ENCODE results near the gene STMN1. TPM values are rescaled to one million over a fixed set of nuclear protein-coding genes. Genes with fewer than 3 reads are reported as not detected.

The STMN1 gene
- total and polyA plus RNA-seq, 9 donors = 295 to 745 (median 558) TPM

DNA sequence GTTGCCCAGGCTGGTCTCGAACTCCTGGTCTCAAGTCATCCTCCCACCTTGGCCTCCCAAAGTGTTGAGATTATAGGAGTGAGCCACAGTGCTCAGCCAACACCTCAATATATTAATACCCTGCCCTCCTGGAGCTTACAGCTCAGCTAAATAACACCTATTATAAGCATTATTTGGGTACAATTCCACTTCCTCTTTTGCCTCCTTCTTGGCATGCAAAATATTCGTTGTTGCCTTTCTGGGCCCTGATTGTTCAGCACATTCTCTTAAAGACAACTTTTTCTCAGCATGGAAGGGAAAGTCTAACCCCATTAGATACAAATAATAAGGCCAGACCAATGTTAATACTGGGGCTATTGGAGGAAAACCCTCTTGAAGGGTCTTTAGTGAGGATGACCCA, 33.5 kb downstream of the STMN1 start:
- no peaks in the 10 kb centered on the region for H3K9me3 ChIP-seq (replicated peaks; ENCODE audit: control insufficient read depth, low read depth, low read length)
- H3K4me1 ChIP-seq (ENCODE audit: control insufficient read depth, insufficient read depth, low read length) = peaks cover 30% of the 10 kb centered on the region
- no CpG with 5 or more reads among the region's 2 CpGs for WGBS (ENCODE audit: insufficient coverage)
- H3K27me3 ChIP-seq (ENCODE audit: control insufficient read depth, insufficient read depth, low read length) = no peaks in the 10 kb centered on the region
- H3K27ac ChIP-seq (ENCODE audit: low read length) = no peak overlapping the region
- DNase-seq = peak; percentile 35
- no peak overlapping the region for H3K4me3 ChIP-seq (ENCODE audit: low read length)
- H3K36me3 ChIP-seq (ENCODE audit: control insufficient read depth, insufficient read depth, low read length) = peaks cover 7% of the 10 kb centered on the region

DNA sequence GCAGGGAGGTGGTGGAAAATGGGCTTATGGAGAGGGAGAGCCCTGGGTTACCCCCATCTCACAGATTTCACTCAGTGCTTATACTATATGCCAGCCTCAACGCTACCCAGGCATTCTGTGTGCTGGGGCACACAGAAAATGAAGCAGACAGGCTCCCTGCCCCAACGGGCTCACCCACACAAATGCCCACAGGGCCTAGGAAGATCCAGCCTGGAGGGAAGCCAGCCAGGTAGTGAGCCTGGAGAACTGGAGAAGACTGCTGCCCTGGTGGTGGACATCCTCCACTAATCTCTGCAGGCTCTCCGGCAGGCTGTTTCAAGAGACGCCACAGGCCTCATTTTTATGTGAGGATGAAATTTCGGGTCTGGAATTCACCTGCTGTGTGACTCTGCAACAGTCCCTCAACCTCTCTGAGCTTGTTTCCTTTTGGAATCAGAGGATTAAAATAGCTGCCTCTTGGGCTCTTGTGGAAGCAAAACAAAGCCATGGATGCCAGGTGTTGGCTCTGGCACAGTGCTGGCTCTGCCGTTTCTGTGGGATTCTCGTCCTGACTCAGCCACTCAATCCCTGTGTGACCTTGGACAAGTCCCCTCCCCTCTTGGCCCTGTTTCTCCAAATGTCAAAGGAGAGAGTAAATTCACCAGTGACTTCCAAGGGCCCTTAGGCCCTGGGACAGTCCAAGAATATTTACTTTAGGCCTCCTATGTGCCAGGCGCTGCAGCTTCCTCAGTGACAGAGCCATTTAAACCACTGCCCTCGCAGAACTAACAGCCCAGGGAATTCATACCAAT, 34.3 kb downstream of the STMN1 start:
- WGBS (ENCODE audit: insufficient coverage) = 77% methylated on average over 5 of the region's 9 CpGs
- Histone ChIP-seq H3K4me1 (ENCODE audit: control insufficient read depth, insufficient read depth, low read length) (peaks cover 30% of the 10 kb centered on the region), H3K9me3 (replicated peaks; ENCODE audit: control insufficient read depth, low read depth, low read length) (no peaks in the 10 kb centered on the region), H3K27me3 (ENCODE audit: control insufficient read depth, insufficient read depth, low read length) (no peaks in the 10 kb centered on the region), H3K4me3 (ENCODE audit: low read length) (no peak overlapping the region), H3K36me3 (ENCODE audit: control insufficient read depth, insufficient read depth, low read length) (peaks cover 7% of the 10 kb centered on the region), H3K27ac (ENCODE audit: low read length) (no peak overlapping the region)
- DNase-seq = no peak

DNA sequence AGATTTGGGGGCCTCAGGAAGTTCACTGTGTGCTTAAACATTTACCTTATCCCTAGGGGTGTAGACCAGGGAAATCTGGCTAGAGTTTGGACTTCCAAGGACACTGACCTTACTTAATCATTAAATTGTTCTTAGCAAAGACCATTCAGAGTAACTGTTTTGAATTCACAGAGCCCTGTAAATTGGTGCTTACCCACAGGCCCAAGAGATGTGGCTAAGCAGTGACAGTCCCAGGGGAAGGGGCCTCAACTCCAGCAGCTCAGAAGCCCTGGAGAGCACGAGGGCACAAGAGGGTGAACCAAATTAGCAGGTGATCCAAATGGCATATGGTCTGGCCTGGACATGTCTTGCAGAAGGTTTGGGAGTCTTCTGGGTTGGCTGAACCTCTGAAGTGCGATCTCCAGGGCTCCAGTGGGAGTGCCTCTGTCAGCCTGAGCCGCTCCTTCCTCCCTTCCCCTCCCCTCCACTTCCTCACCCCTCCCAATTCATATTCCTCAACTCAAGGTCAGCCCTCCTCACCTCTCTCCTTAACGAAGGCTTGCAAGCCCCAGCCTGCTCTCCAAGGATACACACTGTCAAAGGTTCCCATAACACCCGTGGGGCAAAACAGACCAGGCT, 35.0 kb downstream of the STMN1 start:
- DNase-seq = no peak
- H3K4me1 ChIP-seq (ENCODE audit: control insufficient read depth, insufficient read depth, low read length) = peaks cover 28% of the 10 kb centered on the region
- 10% methylated on average over 2 of the region's 5 CpGs for WGBS (ENCODE audit: insufficient coverage)
- H3K27ac ChIP-seq (ENCODE audit: low read length) = no peak overlapping the region
- H3K9me3 ChIP-seq (replicated peaks; ENCODE audit: control insufficient read depth, low read depth, low read length) = no peaks in the 10 kb centered on the region
- no peak overlapping the region for H3K4me3 ChIP-seq (ENCODE audit: low read length)
- H3K36me3 ChIP-seq (ENCODE audit: control insufficient read depth, insufficient read depth, low read length) = peaks cover 7% of the 10 kb centered on the region
- no peaks in the 10 kb centered on the region for H3K27me3 ChIP-seq (ENCODE audit: control insufficient read depth, insufficient read depth, low read length)

DNA sequence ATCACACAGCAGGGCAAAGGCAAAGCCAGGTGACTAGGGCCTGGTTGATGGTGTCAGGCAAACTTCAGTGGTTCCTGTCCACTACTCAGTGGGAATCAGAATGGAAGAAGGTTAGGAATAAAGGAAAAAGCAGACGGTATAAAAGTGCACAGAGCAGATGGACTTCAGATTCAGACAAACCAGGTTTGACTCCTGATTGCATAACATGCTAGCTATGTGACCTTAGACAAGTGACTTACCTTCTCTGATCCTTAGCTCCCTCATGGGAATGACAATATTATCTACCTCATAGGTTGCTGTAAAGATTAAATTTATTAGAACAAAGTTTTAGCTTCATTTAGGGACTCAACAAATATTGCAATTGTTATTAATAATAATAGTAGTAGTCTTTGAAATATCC, 35.6 kb downstream of the STMN1 start:
- Histone ChIP-seq H3K4me3 (ENCODE audit: low read length) (no peak overlapping the region), H3K27ac (ENCODE audit: low read length) (no peak overlapping the region), H3K36me3 (ENCODE audit: control insufficient read depth, insufficient read depth, low read length) (peaks cover 7% of the 10 kb centered on the region), H3K9me3 (replicated peaks; ENCODE audit: control insufficient read depth, low read depth, low read length) (no peaks in the 10 kb centered on the region), H3K4me1 (ENCODE audit: control insufficient read depth, insufficient read depth, low read length) (peaks cover 23% of the 10 kb centered on the region), H3K27me3 (ENCODE audit: control insufficient read depth, insufficient read depth, low read length) (no peaks in the 10 kb centered on the region)
- no peak for DNase-seq
- no CpG with 5 or more reads among the region's 1 CpG for WGBS (ENCODE audit: insufficient coverage)

DNA sequence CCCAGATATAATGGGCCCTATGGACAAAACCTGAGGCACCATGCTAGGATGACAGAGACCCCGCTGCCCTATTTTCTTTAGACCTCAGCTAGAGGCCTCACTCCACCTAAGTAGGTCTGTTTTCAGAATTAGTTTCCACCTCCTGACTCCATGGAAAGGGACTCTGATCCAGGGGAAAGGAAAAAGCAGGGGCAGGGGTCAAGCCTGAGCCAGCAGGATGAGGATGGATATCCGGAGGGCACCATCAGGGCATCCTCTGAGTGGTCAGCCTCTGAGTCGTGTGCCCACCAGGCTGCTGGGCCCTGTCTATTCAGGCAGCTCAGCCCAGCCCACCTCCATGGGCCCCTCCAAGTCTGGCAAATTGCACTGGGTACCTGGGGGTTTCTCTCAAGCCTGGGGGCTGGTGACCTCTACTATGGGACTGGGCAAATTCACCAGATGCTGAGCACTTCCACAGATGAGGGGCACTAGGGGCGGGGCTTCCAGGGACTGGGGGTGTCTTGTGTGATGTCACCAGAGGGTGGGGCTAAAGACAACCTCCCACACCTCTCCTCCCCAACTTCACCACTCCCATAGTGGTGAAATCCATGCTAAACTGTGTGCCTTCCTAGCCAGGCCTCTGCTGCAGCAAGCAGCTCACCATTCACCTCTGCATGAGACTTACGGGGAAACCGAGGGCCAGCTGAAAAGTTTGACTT, 36.2 kb downstream of the STMN1 start:
- no peaks in the 10 kb centered on the region for H3K9me3 ChIP-seq (replicated peaks; ENCODE audit: control insufficient read depth, low read depth, low read length)
- H3K36me3 ChIP-seq (ENCODE audit: control insufficient read depth, insufficient read depth, low read length) = peaks cover 7% of the 10 kb centered on the region
- H3K4me3 ChIP-seq (ENCODE audit: low read length) = no peak overlapping the region
- no peaks in the 10 kb centered on the region for H3K27me3 ChIP-seq (ENCODE audit: control insufficient read depth, insufficient read depth, low read length)
- WGBS (ENCODE audit: insufficient coverage) = 48% methylated on average over 3 of the region's 6 CpGs
- H3K4me1 ChIP-seq (ENCODE audit: control insufficient read depth, insufficient read depth, low read length) = peaks cover 22% of the 10 kb centered on the region
- DNase-seq = no peak
- H3K27ac ChIP-seq (ENCODE audit: low read length) = no peak overlapping the region

DNA sequence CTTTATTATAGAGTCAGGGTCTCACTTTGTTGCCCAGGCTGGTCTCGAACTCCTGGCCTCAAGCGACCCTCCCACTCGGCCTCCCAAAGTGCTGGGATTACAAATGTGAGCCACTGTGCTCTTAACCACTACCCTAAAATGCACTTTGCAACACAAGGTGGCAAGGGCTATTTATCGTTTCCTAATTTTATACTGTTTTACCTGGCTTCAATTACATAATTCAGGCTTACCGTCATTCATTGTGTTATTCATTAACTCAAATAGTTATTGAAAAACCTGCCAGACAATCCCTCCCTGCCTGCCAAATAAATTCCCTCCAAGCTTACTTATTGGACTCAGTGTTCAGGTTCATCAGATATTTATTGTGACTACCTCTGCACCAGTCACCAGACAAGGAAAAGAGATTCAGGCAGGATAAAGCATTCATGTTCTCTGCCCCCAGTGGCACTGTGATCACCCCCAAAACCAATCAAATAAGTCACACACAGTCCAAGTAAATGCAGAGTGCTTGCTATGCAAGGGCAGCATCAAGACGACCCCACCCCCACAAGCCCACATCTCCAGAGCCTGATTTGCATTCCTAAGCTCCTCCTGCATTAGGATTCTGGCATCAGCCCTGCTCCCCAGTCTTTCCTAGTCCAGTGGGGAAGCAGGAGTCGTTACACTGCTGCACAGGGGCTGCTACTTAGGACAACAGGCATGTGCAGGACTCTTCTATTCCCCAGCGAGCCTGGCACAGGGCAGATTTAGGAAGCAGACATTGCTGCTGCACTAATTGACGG, 38.8 kb downstream of the STMN1 start:
- WGBS (ENCODE audit: insufficient coverage) = 59% methylated on average over 8 of the region's 9 CpGs

DNA sequence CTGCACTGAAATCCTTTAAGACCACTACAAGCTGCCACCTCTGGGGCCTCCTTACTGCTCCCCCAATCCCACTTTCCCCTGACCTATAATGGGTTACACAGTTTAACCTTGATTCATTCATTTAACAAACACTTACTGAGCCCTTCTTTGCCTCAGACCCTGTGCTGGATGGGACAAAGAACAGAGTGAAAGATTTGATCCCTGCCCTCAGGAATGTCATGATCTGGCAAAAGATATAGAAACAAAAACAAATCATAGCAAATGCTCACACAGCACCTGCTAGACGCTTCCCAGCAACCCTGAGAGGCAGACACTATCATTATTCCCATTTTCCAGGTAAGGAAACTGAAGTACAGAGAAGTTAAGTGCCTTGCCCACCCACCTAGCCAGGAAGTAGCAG, 39.9 kb downstream of the STMN1 start:
- H3K4me1 ChIP-seq (ENCODE audit: control insufficient read depth, insufficient read depth, low read length) = peaks cover 8% of the 10 kb centered on the region
- H3K4me3 ChIP-seq (ENCODE audit: low read length) = no peak overlapping the region
- H3K36me3 ChIP-seq (ENCODE audit: control insufficient read depth, insufficient read depth, low read length) = peaks cover 22% of the 10 kb centered on the region
- no peak for DNase-seq
- H3K27me3 ChIP-seq (ENCODE audit: control insufficient read depth, insufficient read depth, low read length) = no peaks in the 10 kb centered on the region
- no peak overlapping the region for H3K27ac ChIP-seq (ENCODE audit: low read length)
- no CpG with 5 or more reads among the region's 1 CpG for WGBS (ENCODE audit: insufficient coverage)
- no peaks in the 10 kb centered on the region for H3K9me3 ChIP-seq (replicated peaks; ENCODE audit: control insufficient read depth, low read depth, low read length)

More for the DNA sequence above, 38.8 kb downstream of the STMN1 start:
- no peak overlapping the region for H3K27ac ChIP-seq (ENCODE audit: low read length)
- H3K4me1 ChIP-seq (ENCODE audit: control insufficient read depth, insufficient read depth, low read length) = peaks cover 12% of the 10 kb centered on the region
- no peak for DNase-seq
- H3K9me3 ChIP-seq (replicated peaks; ENCODE audit: control insufficient read depth, low read depth, low read length) = no peaks in the 10 kb centered on the region
- H3K4me3 ChIP-seq (ENCODE audit: low read length) = no peak overlapping the region
- no peaks in the 10 kb centered on the region for H3K27me3 ChIP-seq (ENCODE audit: control insufficient read depth, insufficient read depth, low read length)
- peaks cover 20% of the 10 kb centered on the region for H3K36me3 ChIP-seq (ENCODE audit: control insufficient read depth, insufficient read depth, low read length)

DNA sequence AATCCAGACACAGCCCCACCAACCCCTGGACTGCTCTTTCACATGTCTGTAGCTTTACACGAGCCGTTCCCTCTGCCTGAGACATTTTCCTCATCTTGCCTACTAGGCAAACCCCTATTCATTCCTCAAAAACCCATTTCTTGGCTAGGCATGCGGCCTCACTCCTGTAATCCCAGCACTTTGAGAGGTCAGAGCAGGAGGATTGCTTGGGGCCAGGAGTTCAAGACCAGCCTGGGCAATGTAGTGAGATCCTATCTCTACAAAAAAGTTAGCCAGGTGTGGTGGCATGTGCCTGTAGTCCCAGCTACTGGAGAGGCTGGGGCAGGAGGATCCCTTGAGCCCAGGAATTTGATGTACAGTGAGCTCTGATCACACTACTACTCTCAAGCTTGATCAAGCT, 41.8 kb downstream of the STMN1 start:
- no peak for DNase-seq
- Histone ChIP-seq H3K4me1 (ENCODE audit: control insufficient read depth, insufficient read depth, low read length) (peaks cover 4% of the 10 kb centered on the region), H3K27me3 (ENCODE audit: control insufficient read depth, insufficient read depth, low read length) (no peaks in the 10 kb centered on the region), H3K36me3 (ENCODE audit: control insufficient read depth, insufficient read depth, low read length) (peaks cover 15% of the 10 kb centered on the region), H3K4me3 (ENCODE audit: low read length) (no peak overlapping the region), H3K9me3 (replicated peaks; ENCODE audit: control insufficient read depth, low read depth, low read length) (no peaks in the 10 kb centered on the region), H3K27ac (ENCODE audit: low read length) (no peak overlapping the region)
- whole genome bisulfite sequencing (ENCODE audit: insufficient coverage) = 70% methylated on average over 3 of the region's 3 CpGs

DNA sequence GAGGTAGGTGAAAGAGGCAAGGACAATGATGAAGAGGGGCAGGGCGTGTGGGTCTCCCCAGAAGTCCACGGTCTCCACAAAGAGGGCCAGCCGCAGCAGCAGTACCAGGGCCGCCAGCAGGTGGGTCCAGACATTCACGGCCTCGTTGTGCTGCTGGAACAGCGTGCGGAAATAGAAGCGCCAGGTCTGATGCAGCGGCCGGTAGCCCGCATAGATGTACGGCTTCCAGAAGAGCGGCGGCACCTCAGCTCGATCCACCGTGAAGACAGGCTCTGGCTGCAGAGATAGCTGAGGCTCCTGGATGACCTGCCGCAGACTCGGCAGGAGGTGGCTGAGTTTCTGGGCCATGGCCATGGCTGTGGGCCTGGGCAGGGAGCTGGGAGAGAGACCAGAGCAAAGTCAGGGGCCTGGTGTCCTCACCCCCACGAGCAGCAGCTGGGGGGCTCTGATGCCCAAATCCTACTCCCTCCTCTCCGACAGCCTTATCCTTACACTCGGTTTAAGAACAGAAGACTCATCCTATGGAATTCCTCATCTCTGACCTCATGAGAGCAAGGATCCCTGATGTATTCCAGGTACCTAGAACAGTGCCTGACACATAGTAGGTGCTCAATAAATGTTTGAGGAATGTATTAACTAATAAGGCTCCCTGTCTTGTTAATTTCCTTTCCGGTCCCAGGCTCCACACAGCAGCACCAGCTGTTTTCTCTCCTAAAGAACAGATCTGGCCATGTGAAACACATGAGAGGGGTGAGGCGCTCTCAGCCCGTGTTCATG, 42.5 kb downstream of the STMN1 start:
- no peak overlapping the region for H3K4me3 ChIP-seq (ENCODE audit: low read length)
- peaks cover 9% of the 10 kb centered on the region for H3K4me1 ChIP-seq (ENCODE audit: control insufficient read depth, insufficient read depth, low read length)
- DNase-seq = no peak
- no peaks in the 10 kb centered on the region for H3K27me3 ChIP-seq (ENCODE audit: control insufficient read depth, insufficient read depth, low read length)
- H3K36me3 ChIP-seq (ENCODE audit: control insufficient read depth, insufficient read depth, low read length) = peaks cover 15% of the 10 kb centered on the region
- no peaks in the 10 kb centered on the region for H3K9me3 ChIP-seq (replicated peaks; ENCODE audit: control insufficient read depth, low read depth, low read length)
- 90% methylated on average over 21 of the region's 25 CpGs for WGBS (ENCODE audit: insufficient coverage)
- no peak overlapping the region for H3K27ac ChIP-seq (ENCODE audit: low read length)
